HCT116 (cell line): ENCODE measurements around the gene MOV10L1. TPM values are rescaled to one million over a fixed set of nuclear protein-coding genes. Genes with fewer than 3 reads are reported as not detected.

Experiments
- ATAC-seq: fragments of 200-7000 bp; cut with Tn5 transposase; 2 replicates; pipeline ENCODE4 v1.9.1; 2020; ENCODE audit warnings: mild to moderate bottlenecking, moderate library complexity
- BruUV-seq: library from RNA; stranded (reverse); fragments of 400-500 nt; replicated peaks from 2 replicates; lab custom pipeline; 2021; lab: Mats Ljungman, UMichigan
- CTCF ChIA-PET: fragments of 300-600 bp; sonication (Branson Sonifier 250); formaldehyde crosslinking; loops from one replicate; lab custom pipeline; 2021; ENCODE audit warnings: antibody characterized with exemption; lab: Charles Lee
- POLR2A ChIA-PET: fragments of 300-600, 350-600 bp; sonication (Branson Sonifier 250); formaldehyde crosslinking; loops from one replicate; lab custom pipeline; 2021; ENCODE audit warnings: antibody characterized with exemption; lab: Charles Lee
- RAD21 ChIA-PET, 2 experiments: fragments of 300-600 bp; sonication (Branson Sonifier 250); formaldehyde crosslinking; loops; one replicate each; lab custom pipeline; 2023; ENCODE audit warnings: low total read pairs in 2 of 2; ENCODE audit not compliant: uncharacterized antibody in 2 of 2, unreplicated experiment in 2 of 2, low non-redundant PET in 1 of 2; lab: Charles Lee
- DNase-seq: peaks from one replicate; pipeline ENCODE4 v3.0.0-alpha.2; 2010; ENCODE audit warnings: low read depth, low spot score
- H2AFZ ChIP-seq: fragments of 200-600 bp; shearing (Covaris generic), sonication (generic); 2 replicates; pipeline ENCODE4 v1.6.1; 2017; ENCODE audit warnings: low read depth, mixed run types, mixed read lengths, antibody characterized with exemption, low read length; ENCODE audit not compliant: poor library complexity, severe bottlenecking
- H3K27ac ChIP-seq: 2 replicates; pipeline ENCODE4 v1.5.1; 2012; ENCODE audit warnings: low read depth, low read length
- H3K27me3 ChIP-seq: fragments of 200-600 bp; sonication (generic); 2 replicates; pipeline ENCODE4 v1.6.1; 2016; ENCODE audit warnings: mixed run types, low read length, mixed read lengths; ENCODE audit not compliant: insufficient read depth
- H3K36me3 ChIP-seq, 2 experiments: fragments of 200-500 bp in 1 of 2; fragments of 200-600 bp in 1 of 2; sonication (Bioruptor generic) in 1 of 2; sonication (generic) in 1 of 2; 2 replicates each; pipeline versions ENCODE4 v1.5.1 to v1.6.1; 2014 to 2016; ENCODE audit warnings: low read length in 2 of 2, inconsistent platforms in 1 of 2, mixed read lengths in 1 of 2, mixed run types in 1 of 2; ENCODE audit not compliant: insufficient read depth in 2 of 2, control insufficient read depth in 1 of 2
- H3K4me1 ChIP-seq, 2 experiments: fragments of 200-600 bp in 1 of 2; sonication (generic) in 1 of 2; 2 replicates each; pipeline versions ENCODE4 v1.5.1 to v1.6.1; 2012 to 2017; ENCODE audit warnings: low read length in 2 of 2, inconsistent platforms in 1 of 2, mild to moderate bottlenecking in 1 of 2, mixed read lengths in 1 of 2, mixed run types in 1 of 2, moderate library complexity in 1 of 2; ENCODE audit not compliant: insufficient read depth in 2 of 2, control insufficient read depth in 1 of 2
- H3K4me2 ChIP-seq: fragments of 200-600 bp; sonication (generic); 2 replicates; pipeline ENCODE4 v1.6.1; 2017; ENCODE audit warnings: mixed run types, low read length, mixed read lengths
- H3K4me3 ChIP-seq, 2 experiments: fragments of 200-600 bp in 1 of 2; sonication (generic) in 1 of 2; replicated peaks in 1 of 2; 2 replicates each; pipeline ENCODE4 v1.5.1; 2011 to 2016; ENCODE audit warnings: low read length in 2 of 2, control low read depth in 1 of 2, low read depth in 1 of 2, mild to moderate bottlenecking in 1 of 2, mixed read lengths in 1 of 2, mixed run types in 1 of 2
- H3K79me2 ChIP-seq: fragments of 200-600 bp; sonication (generic); 2 replicates; pipeline ENCODE4 v1.6.1; 2017; ENCODE audit warnings: mild to moderate bottlenecking, mixed run types, low read length, moderate library complexity, mixed read lengths; ENCODE audit not compliant: insufficient read depth
- H3K9ac ChIP-seq: fragments of 200-600 bp; sonication (generic); 2 replicates; pipeline ENCODE4 v1.6.1; 2016; ENCODE audit warnings: low read length, mixed read lengths
- H3K9me2 ChIP-seq: fragments of 200-600 bp; sonication (generic), shearing (Covaris generic); 2 replicates; pipeline ENCODE4 v1.6.1; 2017; ENCODE audit warnings: mixed run types, mild to moderate bottlenecking, moderate library complexity; ENCODE audit not compliant: insufficient read depth
- H3K9me3 ChIP-seq, 2 experiments: fragments of 200-500 bp in 1 of 2; fragments of 200-600 bp in 1 of 2; sonication (Bioruptor generic) in 1 of 2; sonication (generic) in 1 of 2; 2 replicates each; pipeline ENCODE4 v1.6.1; 2014 to 2017; ENCODE audit warnings: low read length in 2 of 2, mixed read lengths in 2 of 2, inconsistent platforms in 1 of 2, low read depth in 1 of 2, mild to moderate bottlenecking in 1 of 2, mixed run types in 1 of 2, moderate library complexity in 1 of 2; ENCODE audit not compliant: control insufficient read depth in 1 of 2, insufficient read depth in 1 of 2
- H4K20me1 ChIP-seq: fragments of 200-600 bp; sonication (generic), shearing (Covaris generic); 2 replicates; pipeline ENCODE4 v1.6.1; 2017; ENCODE audit warnings: mixed run types, mild to moderate bottlenecking, moderate library complexity; ENCODE audit not compliant: insufficient read depth
- CTCF ChIP-seq, 3 experiments: fragments of 200-600 bp in 1 of 3; sonication (generic) in 1 of 3; IDR thresholded peaks in 2 of 3; conservative IDR thresholded peaks in 1 of 3; 2 replicates each; pipeline ENCODE4 v1.5.1; 2012 to 2017; ENCODE audit warnings: low read depth in 2 of 3, low read length in 2 of 3, antibody characterized with exemption in 1 of 3, borderline replicate concordance in 1 of 3, control low read depth in 1 of 3, mild to moderate bottlenecking in 1 of 3, mixed read lengths in 1 of 3, mixed run types in 1 of 3, moderate library complexity in 1 of 3; ENCODE audit not compliant: insufficient read depth in 1 of 3
- EZH2phosphoT487 ChIP-seq: fragments of 200-600 bp; IDR thresholded peaks from 2 replicates; pipeline ENCODE4 v1.6.1; 2018; ENCODE audit warnings: antibody characterized with exemption, borderline replicate concordance
- FOSL1 ChIP-seq: IDR thresholded peaks from 2 replicates; pipeline ENCODE4 v1.6.1; 2012; ENCODE audit warnings: low read depth
- POLR2A ChIP-seq: IDR thresholded peaks from 2 replicates; pipeline ENCODE4 v1.7.0; 2011; ENCODE audit warnings: borderline replicate concordance; ENCODE audit not compliant: insufficient read depth, insufficient read length; ENCODE audit errors: extremely low read depth
- POLR2AphosphoS5 ChIP-seq: IDR thresholded peaks from 2 replicates; pipeline ENCODE4 v1.6.1; 2011; ENCODE audit warnings: mild to moderate bottlenecking, low read depth, low read length, moderate library complexity
- RAD21 ChIP-seq: IDR thresholded peaks from 2 replicates; pipeline ENCODE4 v1.6.1; 2012; ENCODE audit warnings: low read depth, mild to moderate bottlenecking
- SP1 ChIP-seq: IDR thresholded peaks from 2 replicates; pipeline ENCODE4 v1.6.1; 2012; ENCODE audit warnings: low read depth
- TCF7L2 ChIP-seq: IDR thresholded peaks from 2 replicates; pipeline ENCODE4 v1.7.0; 2011; ENCODE audit warnings: borderline replicate concordance, inconsistent platforms; ENCODE audit not compliant: insufficient read depth, insufficient read length; ENCODE audit errors: extremely low read depth
- YY1 ChIP-seq: IDR thresholded peaks from 2 replicates; pipeline ENCODE4 v1.6.1; 2011; ENCODE audit warnings: low read length, low read depth, moderate library complexity, mild to moderate bottlenecking; ENCODE audit not compliant: insufficient replicate concordance; ENCODE audit errors: extremely low read depth
- ZNF274 ChIP-seq: fragments of 200-500 bp; sonication (Bioruptor generic); IDR thresholded peaks from 2 replicates; pipeline ENCODE4 v1.6.1; 2014; ENCODE audit warnings: mild to moderate bottlenecking, low read depth, low read length, inconsistent platforms
- intact Hi-C: fragments of 100-400 bp; cut with micrococcal nuclease; formaldehyde crosslinking; loops from 2 replicates; pipeline ENCODE4 v1.10.0; 2022
- total RNA-seq: library from RNA; stranded (reverse); gene quantifications from one replicate; pipeline ENCODE4 v1.2.1, GENCODE V29; 2021; ENCODE audit not compliant: unreplicated experiment

Gene MOV10L1
- total RNA-seq, 1 experiment from 2014 or later = not detected

GRCh38 chr22:50125029-50125428, 35.2 kb downstream of the MOV10L1 start:
- no TSS peak for BruUV-seq
- Histone ChIP-seq H3K4me2 (no peak overlapping the region), H2AFZ (no peak overlapping the region), H3K4me1 (no peaks in the 10 kb centered on the region)
- TF ChIP-seq FOSL1 (no peak), SP1 (no peak), RAD21 (no peak), POLR2A (no peak), CTCF (IDR thresholded peaks at IDR 0.05 in 2 of 3, conservative IDR thresholded peaks at IDR 0.05 in 1 of 3; ENCODE audit: borderline replicate concordance in 1 of 3, insufficient read depth in 1 of 3, low read depth in 2 of 3, low read length in 2 of 3) (no peak)
- TF ChIP-seq, all 23 proteins: peak for 0
- Histone ChIP-seq H3K79me2 (no peaks in the 10 kb centered on the region), H3K27ac (no peak overlapping the region), H3K27me3 (no peaks in the 10 kb centered on the region), H3K36me3 (no peaks in the 10 kb centered on the region), H3K9me3 (peaks cover 4 to 8% of the 10 kb centered on the region in 2 experiments; a peak in 3 of 4 replicates), H3K9ac (no peak overlapping the region), H3K9me2 (no peaks in the 10 kb centered on the region), H3K4me3 (no peak overlapping the region), H4K20me1 (no peaks in the 10 kb centered on the region)
- intact Hi-C loops = no loop called here
- ChIA-PET RAD21 (no interaction called here), CTCF (no interaction called here), POLR2A (no interaction called here)
- ATAC-seq = no peak
- no peak for DNase-seq

GRCh38 chr22:50129121-50129736, 39.4 kb downstream of the MOV10L1 start:
- no peak overlapping the region for H3K4me3 ChIP-seq
- intact Hi-C loops = no loop called here
- H2AFZ ChIP-seq = no peak overlapping the region
- DNase-seq = no peak
- no peaks in the 10 kb centered on the region for H3K36me3 ChIP-seq
- POLR2A ChIA-PET = no interaction called here
- no peaks in the 10 kb centered on the region for H3K27me3 ChIP-seq
- CTCF ChIA-PET = no interaction called here
- H4K20me1 ChIP-seq = no peaks in the 10 kb centered on the region
- H3K9me3 ChIP-seq = no peaks in the 10 kb centered on the region; a peak in 1 of 4 replicates
- BruUV-seq = no TSS peak
- no peak overlapping the region for H3K27ac ChIP-seq
- ATAC-seq = no peak
- RAD21 ChIA-PET = no interaction called here
- H3K4me1 ChIP-seq = no peaks in the 10 kb centered on the region
- H3K79me2 ChIP-seq = no peaks in the 10 kb centered on the region
- no peak overlapping the region for H3K9ac ChIP-seq
- no peak overlapping the region for H3K4me2 ChIP-seq
- H3K9me2 ChIP-seq = no peaks in the 10 kb centered on the region
- TF ChIP-seq EZH2phosphoT487 (no peak), FOSL1 (no peak), POLR2A (no peak), ZNF274 (no peak), POLR2AphosphoS5 (no peak), TCF7L2 (no peak), YY1 (no peak)
